Measurements from ENCODE around the gene GOLGA6L4.
A peak's percentile ranks its signal among the peaks of the same experiment; 100 is the strongest.
"Not testable (repeated sequence)": the region's sequence is repeated elsewhere in the genome, so short reads cannot be mapped to it uniquely, and the experiment has no call there.

The GOLGA6L4 gene

GRCh38 chr15:84235573-84235972 is at the start of gene GOLGA6L4:
GOLGA6L4 (plus strand) TSS chr15:84235773; CDS start chr15:84235835, 62 bp downstream.
- DNase-seq: not testable (repeated sequence)

GRCh38 chr15:84192982-84193381 is 42.6 kb upstream of the GOLGA6L4 start:
- DNase-seq: not testable (repeated sequence)

- not testable (repeated sequence) for DNase-seq
Measured at GRCh38 chr15:84195603-84196002, 40.0 kb upstream of the GOLGA6L4 start.

- not testable (repeated sequence) for DNase-seq
Measured at GRCh38 chr15:84196530-84197188, 38.9 kb upstream of the GOLGA6L4 start.

GRCh38 chr15:84199865-84200264 is 35.7 kb upstream of the GOLGA6L4 start:
- DNase-seq: not testable (repeated sequence)

GRCh38 chr15:84246441-84246840 is 10.9 kb downstream of the GOLGA6L4 start:
- peak; percentile 1 for DNase-seq

All from CD4-positive, alpha-beta T cell treated with Interleukin-10 for 1 hour (primary cell).